ENCODE results near the gene EYA2.

DNA sequence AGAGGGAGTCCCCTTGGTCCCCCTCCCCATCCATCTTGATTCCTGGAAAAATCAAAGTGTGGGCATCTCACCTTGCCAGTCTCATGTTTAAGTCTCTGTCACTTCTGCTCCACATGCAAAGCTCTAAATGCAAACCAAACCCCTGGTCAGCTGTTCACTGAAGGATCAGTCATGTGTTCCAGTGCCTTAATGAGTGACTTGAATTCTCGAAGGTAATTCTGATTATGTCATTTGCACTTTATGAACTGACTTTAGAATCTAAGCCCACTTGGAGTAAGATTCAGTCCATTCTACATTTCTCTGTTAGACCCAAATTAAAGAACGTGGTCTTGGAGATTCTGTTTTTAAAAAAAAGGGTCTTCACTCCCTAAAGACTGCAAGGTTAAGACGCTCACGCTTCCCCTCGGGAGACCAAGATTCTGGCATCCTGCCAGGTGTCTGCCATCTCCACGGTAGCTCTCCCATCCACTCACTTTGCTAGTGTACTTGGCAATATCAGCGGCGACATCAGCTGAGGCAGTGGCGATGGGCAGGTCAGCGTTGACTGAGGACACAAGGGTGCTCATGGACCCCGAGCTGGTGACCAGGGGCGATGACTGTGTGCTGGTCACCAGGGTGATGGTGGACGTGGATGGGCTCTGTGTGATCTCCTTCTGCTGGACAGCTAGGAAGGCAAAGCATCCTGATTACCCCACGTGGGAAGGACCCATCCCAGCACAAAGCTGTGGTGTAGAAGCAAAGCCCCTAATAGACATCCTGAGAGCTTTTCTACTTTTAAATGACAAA, 341.4 kb downstream of the EYA2 start:
- TF ChIP-seq POLR2A (IDR thresholded peaks at IDR 0.05), result no peak
- TF ChIP-seq, protein P1, sequence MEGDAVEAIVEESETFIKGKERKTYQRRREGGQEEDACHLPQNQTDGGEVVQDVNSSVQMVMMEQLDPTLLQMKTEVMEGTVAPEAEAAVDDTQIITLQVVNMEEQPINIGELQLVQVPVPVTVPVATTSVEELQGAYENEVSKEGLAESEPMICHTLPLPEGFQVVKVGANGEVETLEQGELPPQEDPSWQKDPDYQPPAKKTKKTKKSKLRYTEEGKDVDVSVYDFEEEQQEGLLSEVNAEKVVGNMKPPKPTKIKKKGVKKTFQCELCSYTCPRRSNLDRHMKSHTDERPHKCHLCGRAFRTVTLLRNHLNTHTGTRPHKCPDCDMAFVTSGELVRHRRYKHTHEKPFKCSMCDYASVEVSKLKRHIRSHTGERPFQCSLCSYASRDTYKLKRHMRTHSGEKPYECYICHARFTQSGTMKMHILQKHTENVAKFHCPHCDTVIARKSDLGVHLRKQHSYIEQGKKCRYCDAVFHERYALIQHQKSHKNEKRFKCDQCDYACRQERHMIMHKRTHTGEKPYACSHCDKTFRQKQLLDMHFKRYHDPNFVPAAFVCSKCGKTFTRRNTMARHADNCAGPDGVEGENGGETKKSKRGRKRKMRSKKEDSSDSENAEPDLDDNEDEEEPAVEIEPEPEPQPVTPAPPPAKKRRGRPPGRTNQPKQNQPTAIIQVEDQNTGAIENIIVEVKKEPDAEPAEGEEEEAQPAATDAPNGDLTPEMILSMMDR (IDR thresholded peaks at IDR 0.05), result no peak

Measured in prostate gland (tissue), 2 donors.